HL-60/S4 treated with phorbol 12-myristate 13-acetate at 8.2 ng/mL for 4 days and 3 days (cell line): ENCODE data around the gene CTIF.

Experiments used
- in situ Hi-C: fragments of 300-500 bp; cut with MboI; formaldehyde crosslinking; loops from 2 replicates; pipeline ENCODE4 v1.15.0; 2022; ENCODE audit warnings: low sequenced_read_pairs

CTIF gene

DNA sequence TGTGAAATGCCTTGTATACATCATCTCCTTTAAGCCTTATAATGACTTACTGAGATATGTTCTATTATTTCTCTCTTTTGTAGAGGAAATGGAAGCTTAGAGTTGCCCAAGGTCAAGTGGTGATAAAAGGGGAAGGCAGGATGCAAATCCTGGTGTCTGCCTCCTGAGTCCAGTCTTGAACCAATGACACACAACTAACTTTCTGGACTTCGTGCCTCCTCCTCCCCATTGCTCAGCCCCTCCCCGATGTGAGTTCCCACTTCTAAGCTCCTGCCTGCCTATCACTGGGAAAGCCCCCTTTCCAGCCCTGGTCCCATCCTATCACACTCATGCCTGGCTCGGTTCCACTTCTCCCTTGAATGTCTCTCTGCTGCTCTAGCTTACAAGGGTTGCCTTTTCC, 6.9 kb upstream of the CTIF start:
- in situ Hi-C loops: no loop called here

- in situ Hi-C loops: no loop called here
These were observed 5.3 kb upstream of the CTIF start for GRCh38 chr18:48533340-48534070.

DNA sequence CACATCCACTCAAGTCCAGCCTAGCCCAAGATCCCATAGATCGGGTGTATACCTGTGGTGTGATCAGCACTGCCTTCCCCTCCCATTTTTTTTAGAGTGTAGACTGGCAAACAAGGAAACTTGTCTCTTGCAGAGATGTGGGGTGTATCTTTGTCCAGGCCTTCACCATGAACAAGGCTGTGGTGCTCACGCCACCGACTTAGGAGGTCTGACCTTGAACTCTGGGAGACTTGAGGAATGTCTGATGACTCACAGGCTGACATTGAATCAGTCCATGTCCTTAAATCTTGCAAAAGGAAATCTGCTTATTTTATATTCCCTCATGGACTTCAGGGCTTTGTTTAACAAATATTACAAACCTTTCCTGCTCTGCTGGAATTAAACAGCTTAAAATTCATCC, 4.5 kb upstream of the CTIF start:
- in situ Hi-C loops: no loop called here

GRCh38 chr18:48535956-48536355, 2.9 kb upstream of the CTIF start:
- in situ Hi-C loops: no loop called here

GRCh38 chr18:48536516-48536915, 2.3 kb upstream of the CTIF start:
- in situ Hi-C loops: no loop called here

- in situ Hi-C loops: no loop called here
These were observed 797 bp downstream of the CTIF start for GRCh38 chr18:48539406-48540250.

DNA sequence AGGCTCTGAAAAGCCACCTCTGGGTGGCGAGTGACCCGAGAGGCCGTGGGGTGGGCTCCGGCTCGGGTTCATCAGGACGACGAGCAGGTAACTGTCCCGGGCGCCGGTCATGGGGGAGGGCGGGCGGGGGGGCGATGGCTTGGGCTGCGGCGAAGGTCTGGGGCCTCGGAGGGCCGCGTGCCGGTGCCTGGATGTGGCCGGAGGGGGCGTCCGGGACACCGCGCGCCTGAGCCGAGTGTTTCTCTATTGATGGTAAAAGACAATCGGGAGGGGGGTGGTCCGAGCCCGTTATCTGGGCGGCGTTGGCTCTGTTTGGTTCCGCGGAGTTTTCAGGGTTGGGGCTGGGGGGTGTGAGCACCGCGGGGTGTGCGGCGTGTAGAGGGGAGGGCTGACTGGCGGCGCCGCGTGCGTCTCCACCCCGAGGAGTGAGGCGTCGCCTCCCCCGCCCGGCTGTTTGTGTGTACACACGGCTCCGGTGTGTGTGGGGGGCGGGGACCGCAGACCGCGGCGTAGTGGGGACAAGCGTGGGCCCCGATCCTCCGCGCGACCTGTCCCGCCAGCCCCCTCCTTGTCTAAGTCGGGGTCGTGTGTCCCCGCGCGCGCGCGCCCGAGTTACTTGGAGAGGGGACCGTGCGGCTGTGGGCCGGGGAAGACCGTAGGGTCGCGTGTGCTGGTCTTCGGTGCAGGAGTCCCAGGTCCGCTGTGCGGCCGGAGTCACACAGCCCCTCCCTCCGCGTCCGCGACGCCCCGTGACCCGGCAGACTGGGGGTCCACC, 1.6 kb downstream of the CTIF start:
- in situ Hi-C loops: no loop called here

- in situ Hi-C loops: no loop called here
These were observed 2.4 kb downstream of the CTIF start for GRCh38 chr18:48541026-48541746.

DNA sequence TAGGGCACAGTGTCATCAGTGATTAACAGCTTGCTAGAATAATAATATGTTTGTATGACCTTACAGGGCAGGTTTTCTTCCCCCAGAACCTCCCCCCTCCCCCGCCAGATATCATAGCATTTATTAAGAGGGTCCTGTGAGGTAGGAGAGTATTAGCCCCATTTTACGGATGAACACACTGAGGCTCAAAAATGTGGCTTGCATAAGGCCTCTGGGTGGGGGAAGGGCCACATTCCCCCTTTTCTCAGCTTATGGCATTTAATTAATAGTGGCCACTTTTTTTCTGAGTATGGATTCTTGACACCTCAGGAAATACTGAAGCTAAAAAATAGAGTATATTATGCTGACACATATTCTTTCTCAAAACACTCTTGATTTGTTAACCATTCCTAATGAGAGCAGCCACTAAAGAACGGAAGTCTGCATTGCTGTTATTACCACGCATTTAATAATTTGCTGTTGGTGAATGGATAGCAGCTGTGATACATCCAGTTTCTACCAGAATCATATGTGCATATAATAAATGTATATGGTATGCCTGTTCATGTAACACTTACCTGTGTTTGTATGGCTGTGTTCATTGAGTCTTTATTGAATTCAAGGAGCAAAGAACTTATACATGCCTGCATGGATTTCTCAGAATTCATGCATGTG, 3.0 kb downstream of the CTIF start:
- in situ Hi-C loops: no loop called here

- in situ Hi-C loops: no loop called here
These were observed 3.8 kb downstream of the CTIF start for GRCh38 chr18:48542513-48543181.

DNA sequence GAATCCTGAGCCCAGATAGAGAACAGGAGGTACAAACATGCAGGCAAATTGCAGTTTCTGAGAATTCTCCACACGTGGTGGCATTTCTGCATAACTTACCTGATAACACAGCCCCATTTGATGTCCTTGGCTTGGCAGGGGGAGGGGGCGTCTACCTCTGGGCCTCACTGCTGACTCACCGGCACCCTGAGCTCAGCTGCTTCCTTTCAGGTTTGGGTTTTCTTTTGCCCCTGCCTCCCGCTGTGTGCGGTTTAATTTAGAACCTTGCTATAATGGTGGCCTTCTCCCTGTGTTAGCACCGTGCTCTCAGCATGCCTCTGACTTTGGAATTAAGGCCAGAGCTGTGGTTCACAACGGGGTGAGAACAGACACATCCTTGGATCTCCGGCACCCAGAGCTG, 4.4 kb downstream of the CTIF start:
- in situ Hi-C loops: no loop called here

DNA sequence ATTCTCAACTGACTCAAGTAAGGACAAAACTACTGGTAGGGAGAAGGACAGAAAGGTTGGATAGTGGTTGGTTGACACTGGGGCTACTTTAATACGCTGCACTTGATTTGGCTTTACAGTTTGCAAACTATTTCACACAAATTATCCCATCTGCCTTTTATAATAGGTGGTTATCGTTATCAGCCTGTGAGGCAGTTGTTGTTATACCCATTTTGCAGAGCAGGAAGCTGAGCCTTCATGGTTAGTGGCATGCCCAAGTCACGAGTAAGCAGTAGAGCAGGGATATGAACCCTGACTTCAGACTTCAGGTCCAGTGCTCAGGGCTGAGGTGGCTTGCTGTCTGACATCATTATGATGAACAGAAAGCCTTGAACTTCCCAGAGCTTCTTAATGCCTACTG, 5.3 kb downstream of the CTIF start:
- in situ Hi-C loops: no loop called here

DNA sequence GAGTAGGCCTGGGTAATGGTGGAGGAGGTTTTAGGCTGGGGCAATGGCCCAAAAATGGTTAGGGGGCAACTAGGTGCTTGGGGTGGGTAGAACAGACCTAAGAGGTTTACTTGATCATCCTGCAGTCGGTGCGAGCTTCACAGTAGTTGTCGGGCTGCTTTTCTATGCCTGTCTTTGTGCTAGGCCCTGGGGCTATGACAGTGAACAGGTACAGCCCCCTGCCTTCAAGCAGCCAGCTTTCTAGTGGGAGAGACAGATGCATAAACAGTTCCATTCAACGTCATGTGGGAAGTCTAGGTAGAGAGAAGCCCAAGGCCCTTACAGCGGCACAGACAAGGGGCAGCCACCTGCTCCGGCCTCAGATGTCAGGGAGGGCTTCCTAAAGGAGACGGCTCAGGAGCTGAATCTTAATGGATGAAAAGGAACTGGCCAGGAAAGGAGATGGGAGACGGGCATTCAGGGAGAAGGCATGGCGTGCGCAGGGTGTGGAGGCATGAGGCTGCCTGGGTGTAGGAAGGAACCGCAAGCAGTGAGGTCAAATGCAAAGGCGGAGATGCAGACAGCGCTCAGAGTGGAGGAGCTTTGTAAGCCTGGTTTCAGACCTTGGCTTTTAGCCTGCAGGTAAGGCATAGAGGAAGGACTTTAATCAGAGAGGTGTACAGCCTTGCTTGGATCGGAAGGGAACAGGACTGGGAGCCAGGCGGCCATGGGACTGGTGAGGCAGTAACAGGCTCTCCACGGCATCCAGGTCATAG, 6.0 kb downstream of the CTIF start:
- in situ Hi-C loops: no loop called here

DNA sequence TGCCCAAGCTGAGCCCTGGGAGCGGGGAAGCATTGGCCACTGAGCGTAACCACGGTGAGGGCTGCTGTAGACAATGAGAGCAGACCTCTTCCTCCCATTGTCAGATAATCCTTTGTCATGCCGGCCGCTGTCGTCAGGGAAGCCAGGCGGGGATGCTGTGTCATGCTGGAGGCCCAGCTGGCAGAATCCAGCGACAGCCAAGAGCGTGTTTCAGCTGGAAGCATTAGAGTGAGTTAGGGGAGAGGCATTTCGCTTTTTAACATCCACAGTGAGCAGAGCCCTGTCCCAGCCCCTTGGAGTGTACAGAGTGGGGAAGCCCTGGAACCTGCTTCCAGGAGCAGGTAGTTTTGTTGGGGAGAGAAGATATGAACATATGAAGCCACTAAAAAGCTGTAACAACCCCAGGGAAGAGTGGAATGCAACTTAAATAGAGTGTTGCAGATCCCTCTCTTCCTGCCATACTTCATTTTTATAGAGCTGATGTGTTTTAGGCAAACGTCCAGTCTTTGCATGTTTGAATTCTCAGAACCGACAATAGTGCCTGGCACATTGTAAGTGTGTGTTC, 7.0 kb downstream of the CTIF start:
- in situ Hi-C loops: no loop called here

DNA sequence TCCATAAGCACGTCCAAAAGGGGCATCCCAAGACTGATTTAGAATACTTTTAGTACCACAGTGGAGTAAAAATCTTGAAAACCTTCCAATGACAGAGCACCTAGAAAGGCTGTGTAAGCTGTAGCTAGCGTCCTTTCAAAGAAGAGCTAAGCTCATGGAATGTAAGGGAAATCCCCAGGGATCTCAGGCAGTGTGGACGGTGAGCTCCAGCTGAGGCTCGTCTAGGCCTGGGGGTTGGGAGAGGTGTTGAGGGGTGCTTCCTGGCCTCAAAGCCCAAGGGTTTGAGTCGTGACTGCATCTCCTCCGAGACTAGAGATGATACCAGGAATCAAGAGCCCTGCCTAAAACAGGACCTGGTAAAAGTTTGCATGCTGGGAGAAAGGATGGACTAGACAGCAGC, 7.6 kb downstream of the CTIF start:
- in situ Hi-C loops: no loop called here

GRCh38 chr18:48547531-48547981, 8.7 kb downstream of the CTIF start:
- in situ Hi-C loops: no loop called here

DNA sequence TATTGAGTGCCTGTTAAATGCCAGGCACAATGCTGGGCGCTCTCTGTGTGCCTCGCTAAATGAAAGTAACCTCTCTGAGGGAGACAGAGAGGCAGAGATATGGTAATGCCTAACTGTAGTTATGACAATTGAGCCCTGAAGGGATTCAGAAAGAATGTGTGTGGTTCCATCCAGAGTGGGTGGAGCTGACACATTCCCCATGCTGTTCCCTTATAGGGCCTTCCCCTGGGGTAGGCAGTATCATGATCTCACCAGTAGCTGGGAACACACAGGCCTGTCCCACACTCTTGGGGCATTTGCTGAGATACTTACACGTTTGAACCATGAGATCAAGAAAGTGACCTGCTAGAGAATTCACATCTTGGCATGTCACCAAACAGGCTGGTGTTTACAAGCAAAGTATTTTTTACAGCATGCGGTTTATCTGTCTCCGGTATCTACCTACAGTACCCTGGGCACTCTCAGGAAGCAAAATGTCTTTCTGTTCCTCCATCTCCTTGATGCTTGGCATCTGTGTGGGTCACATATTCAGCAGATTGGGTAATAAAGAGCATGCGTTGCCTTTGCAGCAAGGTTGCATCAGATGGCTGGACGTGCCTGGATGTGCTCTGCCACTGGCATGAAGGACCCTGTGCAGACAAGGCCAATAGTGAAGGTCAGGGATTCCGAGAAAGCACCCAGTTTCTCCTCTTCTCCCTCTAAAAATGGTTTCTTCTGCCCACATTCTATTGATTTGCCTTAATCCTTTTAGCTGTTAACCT, 9.4 kb downstream of the CTIF start:
- in situ Hi-C loops: no loop called here

GRCh38 chr18:48548921-48549320, 10.1 kb downstream of the CTIF start:
- in situ Hi-C loops: no loop called here
